NCI-H748 treated with DMSO at 0.1 percent for 48 hours (cell line): Measurements from ENCODE around the gene TINAGL1.
"Not testable (repeated sequence)": the region's sequence is repeated elsewhere in the genome, so short reads cannot be mapped to it uniquely, and the experiment has no call there.

ENCODE experiments used
- DNase-seq: peaks from one replicate; lab custom pipeline; 2025; lab: John Stamatoyannopoulos, UW

TINAGL1 gene

DNA sequence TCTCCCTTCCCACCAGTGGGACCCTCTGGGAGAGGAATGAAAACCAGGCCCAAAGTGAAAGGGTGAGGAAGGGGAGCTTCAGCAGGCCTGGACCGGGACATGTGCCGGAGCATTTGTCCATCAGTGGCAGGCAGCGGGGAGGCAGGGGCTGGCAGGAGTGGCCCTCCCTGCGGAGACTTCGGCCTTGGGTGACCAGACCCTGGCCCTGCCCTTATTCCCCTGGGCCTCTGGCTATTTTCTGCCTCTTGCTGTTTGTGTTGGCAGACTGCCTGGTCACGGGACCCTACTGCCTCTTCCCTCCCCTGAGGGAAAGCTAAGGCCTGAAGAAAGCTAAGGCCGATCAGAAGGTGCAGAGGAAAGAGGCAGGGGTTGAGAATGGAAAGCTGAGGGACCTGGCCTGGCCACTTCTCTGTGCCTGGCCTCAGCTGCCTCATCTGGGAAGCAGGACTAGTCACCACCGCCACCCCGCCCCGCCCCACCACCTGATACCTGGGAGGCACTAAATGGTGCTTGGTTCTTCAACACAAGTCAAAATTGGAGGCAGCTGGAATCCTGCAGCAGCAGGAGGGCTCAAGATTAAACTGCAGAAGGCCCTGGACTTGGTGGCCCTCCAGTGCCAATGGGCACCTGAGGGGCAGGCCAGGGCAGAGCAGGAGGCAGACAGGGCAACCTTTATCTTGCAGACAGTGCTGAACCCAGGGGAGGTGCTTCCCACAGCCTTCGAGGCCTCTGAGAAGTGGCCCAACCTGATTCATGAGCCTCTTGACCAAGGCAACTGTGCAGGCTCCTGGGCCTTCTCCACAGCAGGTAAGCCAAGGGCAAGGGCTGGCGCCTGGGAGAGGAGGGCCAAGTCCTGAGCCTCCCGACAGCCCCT is 7.9 kb downstream of the TINAGL1 start:
- DNase-seq = no peak

DNA sequence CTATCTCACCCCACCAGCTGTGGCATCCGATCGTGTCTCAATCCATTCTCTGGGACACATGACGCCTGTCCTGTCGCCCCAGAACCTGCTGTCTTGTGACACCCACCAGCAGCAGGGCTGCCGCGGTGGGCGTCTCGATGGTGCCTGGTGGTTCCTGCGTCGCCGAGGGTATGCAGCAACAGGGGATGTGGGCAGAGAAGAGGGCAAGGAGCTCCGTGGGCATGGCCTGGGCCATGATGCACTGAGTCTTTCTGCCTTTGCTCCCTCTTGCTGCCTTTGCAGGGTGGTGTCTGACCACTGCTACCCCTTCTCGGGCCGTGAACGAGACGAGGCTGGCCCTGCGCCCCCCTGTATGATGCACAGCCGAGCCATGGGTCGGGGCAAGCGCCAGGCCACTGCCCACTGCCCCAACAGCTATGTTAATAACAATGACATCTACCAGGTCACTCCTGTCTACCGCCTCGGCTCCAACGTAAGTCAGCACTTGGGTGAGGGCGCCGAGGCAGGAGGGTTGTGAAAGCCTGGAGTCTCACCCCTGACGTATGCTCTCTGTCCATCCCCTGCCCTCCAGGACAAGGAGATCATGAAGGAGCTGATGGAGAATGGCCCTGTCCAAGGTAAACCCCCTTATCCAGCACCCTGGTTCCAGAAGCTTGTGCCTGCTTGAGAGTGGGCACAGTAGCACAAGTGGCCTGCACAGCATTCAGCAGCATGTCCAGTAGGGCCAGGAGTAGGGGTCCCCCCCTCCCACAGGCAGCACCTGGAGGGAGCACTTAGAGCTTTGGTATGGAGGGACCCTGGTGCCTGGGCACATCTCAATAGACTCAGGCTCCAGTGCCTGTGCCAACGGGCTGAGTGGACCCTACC is 8.8 kb downstream of the TINAGL1 start:
- DNase-seq = no peak

DNA sequence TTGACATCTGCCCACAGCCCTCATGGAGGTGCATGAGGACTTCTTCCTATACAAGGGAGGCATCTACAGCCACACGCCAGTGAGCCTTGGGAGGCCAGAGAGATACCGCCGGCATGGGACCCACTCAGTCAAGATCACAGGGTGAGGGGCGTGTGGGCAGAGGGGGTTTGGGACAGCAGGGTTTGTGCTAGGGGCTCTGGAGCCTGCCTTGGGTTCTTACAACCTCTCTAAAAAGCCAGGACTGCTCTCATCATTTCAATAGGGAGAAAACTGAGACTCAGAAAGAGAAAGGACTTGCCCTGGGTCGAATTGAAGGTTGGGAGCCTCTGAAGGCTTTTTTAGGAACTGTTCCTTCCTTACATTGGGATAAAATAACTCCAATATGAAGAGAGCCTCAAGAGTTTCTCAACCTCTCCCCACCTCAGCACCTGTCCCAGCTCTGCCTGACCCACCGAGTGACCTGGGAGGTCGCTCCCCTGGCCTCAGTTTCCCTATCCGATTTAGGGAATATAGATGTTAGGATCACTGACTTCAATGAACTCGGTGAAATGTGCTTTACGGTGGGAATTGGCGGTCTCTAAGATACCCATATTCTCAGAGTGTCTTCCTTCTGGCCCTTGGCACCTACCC is 9.5 kb downstream of the TINAGL1 start:
- no peak for DNase-seq

DNA sequence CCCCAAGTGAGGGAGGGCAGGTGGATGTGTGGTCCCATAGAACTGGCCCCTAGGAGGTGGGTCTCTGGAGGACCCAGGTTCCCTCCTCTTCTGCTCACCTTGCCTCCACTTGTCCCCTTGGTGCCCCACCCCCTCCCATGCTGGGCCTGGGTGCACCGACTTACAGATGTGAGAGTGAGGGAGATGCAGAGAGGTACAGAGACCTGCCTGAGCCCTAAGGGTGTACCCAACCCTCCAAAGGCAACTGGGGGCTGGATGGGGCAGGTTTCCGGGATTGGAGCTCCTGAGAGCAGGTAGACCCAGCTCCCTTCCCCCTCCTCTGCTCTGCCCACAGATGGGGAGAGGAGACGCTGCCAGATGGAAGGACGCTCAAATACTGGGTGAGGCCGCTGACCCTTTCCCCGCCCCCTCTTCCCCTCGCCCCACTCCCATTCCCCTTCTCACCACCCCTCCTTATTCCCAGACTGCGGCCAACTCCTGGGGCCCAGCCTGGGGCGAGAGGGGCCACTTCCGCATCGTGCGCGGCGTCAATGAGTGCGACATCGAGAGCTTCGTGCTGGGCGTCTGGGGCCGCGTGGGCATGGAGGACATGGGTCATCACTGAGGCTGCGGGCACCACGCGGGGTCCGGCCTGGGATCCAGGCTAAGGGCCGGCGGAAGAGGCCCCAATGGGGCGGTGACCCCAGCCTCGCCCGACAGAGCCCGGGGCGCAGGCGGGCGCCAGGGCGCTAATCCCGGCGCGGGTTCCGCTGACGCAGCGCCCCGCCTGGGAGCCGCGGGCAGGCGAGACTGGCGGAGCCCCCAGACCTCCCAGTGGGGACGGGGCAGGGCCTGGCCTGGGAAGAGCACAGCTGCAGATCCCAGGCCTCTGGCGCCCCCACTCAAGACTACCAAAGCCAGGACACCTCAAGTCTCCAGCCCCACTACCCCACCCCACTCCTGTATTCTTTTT is 10.3 kb downstream of the TINAGL1 start:
- no peak for DNase-seq

DNA sequence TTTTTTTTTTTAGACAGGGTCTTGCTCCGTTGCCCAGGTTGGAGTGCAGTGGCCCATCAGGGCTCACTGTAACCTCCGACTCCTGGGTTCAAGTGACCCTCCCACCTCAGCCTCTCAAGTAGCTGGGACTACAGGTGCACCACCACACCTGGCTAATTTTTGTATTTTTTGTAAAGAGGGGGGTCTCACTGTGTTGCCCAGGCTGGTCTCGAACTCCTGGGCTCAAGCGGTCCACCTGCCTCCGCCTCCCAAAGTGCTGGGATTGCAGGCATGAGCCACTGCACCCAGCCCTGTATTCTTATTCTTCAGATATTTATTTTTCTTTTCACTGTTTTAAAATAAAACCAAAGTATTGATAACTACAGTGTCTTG is 11.0 kb downstream of the TINAGL1 start:
- DNase-seq = not testable (repeated sequence)

DNA sequence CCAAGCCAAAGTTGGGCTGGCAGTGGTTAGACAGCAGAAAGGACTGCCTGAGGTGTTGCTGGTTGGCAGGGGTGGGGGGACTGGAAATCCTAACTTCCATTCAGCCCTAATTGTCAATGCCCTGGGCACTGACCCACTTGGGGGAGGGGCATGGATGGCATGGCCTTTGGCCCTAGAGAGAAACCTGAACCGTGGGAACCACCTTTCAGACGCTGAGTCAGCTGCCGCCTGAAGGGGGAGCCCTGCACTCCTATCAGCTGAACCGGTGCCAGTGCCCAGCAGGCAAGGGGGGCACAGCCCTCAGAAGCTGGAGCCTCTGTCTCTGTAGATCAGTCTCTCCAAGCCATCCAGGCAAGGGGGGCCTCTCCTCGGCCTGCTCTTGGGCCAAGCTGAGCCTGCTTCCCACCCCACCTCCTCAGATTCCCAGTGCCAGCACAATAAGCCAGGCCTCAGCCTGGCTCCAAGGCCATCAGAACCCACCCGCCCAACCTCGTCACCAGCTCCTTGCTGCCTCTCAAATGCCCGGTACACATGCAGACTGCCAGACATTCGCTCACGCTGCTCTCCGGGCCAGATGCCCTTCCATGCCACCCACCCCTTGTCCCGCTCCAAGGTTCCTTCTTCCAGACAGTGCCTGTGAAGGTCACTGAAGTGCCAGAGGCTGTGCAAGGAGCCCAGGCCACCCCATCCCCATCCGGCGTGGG is 11.6 kb downstream of the TINAGL1 start:
- DNase-seq = no peak

DNA sequence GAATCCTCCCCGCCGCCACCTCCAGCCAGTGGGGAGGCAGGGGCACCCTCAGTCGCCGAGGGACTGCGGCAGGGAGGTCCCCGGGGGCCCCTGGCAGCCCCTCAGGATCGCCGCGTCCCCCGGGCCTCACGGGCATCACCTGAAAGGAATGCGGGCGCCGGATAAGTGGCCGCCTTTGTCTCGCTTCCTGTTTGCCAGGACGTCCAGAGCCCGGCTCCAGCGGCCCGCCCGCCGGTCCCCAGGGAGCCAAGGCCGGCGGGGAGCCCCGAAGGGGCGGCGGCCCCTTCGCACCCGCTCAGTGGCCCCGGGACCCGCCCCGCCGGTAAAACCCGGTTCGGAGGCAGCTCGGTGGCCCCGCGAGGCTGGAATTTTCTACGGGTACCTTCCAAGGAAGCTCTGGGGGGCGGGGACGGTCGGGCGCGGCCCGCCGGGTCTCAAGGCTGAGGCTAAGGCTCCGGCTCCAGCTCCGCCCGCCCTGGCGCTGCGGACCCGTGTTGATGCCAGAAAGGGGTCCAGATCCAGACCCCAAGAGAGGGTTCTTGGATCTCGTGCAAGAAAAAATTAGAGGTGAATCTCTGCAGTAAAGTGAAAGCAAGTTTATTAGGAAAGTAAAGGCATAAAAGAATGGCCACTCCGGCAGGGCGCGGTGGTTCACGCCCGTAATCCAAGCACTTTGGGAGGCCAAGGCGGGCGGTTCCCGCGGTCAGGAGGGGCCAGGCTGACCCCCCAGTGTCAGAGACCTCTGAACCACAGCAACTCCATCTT is 12.6 kb downstream of the TINAGL1 start:
- no peak for DNase-seq

DNA sequence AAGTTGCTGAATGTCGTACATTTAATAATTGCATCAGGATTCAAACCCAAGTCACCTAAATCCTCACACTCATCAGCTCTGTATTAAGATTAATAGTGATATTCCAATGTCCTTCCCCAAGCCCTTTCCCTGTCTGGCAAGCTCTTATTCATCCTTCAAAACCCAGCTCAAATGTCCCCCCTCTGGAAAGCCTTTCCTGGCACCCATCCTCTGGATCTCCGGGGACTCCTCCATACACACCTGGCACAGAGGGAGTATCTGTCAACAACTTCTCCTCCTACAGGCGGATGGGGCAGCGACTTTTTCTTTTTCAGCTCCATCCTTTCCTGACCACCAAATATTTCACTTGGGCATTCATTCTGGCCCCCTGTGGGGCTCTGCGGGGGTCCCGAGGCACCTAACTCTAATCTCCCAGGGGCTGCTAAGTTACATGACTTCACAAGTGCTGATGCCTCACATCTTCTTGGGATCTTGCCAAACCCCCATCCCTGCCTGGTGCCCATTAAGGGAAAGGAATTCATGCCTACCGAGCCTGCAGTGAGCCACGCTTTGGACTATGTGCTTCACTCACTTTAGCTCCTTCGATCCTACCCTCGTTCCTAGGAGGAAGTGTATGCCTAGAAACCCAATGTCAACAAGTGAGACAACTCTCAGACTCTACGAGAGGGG is 15.2 kb downstream of the TINAGL1 start:
- DNase-seq = no peak

DNA sequence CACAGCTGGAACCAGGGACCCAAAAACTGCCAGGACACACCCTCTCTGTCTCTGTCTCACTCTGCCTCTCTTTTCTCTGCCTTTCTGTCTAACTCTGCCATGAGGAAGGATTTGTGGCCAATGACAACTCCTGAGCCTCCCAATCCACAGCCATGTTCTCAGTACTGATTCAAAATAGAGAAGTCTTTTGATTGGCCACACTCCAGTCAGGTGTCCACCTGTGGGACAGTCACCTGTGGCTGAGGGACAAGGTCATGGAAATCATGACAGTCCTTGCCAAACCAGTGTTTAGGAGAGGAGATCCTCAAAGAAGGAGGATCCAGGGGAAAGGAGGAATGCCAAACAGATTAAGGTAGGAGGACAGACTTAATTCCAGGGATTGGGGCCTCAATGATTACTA is 15.8 kb downstream of the TINAGL1 start:
- DNase-seq = no peak

DNA sequence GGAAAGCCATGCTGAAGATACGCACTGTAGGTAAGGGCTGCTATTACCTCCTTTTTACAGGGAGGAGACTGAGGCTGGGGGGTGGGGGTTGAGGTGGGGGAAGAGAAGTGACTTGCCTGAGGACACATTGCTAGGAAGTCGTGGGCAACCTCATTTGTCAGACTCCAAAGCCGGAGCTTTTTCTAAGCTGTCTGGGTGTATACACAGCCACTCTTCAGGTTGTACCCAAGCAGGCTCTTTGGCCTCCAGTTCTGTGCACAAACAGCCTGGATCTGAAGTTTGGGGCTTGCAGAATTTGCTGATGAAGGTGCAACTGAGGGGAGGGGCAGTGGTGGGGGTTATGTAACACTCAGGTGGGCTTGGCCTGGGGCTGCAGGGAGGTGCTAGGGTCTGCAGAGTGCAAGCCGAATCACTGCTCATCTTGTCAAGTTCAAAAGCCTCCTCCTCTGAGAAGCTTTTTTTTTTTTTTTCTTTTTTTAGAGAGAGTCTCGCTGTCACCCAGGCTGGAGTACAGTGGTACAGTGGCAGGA is 16.9 kb downstream of the TINAGL1 start:
- no peak for DNase-seq

DNA sequence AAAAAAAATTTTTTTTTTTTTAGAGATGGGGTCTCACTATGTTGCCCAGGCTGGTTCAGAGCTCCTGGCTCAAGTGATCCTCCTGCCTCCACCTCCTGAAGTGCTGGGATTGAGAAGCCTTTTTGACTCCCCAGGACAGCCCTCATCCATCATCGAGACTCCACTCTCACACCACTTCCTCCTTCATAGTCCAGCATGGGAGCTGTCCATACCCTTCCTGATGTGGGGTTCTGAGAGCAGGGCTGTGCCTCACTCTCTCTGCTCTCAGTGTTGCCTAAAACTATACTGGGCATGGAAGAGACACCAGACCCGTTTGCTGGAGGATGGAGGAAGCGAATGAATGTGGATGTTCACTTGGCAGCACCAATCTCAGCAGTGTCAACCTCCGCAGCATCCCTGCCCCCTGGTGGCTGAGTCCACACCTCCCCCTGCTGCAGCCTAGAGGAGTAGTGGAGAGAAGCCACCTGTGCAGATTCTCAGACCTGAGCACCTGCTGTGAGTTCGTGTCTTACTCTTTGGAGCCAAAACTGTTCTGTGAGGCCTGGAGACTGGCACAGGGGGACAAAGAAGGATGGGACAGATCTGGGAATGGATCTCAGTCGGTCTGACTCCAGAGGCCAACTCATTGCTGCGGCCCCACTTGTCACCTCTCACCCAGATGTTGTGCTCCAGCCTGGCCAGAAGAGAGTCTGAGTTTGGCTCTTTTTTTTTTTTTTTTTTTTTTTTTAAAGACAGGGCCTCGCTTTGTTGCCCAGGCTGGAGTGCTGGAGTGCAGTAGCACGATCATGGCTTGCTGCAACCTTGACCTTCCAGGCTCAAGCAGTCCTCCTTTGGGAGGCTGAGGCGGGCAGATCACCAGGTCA is 17.7 kb downstream of the TINAGL1 start:
- peak; percentile 24 for DNase-seq

DNA sequence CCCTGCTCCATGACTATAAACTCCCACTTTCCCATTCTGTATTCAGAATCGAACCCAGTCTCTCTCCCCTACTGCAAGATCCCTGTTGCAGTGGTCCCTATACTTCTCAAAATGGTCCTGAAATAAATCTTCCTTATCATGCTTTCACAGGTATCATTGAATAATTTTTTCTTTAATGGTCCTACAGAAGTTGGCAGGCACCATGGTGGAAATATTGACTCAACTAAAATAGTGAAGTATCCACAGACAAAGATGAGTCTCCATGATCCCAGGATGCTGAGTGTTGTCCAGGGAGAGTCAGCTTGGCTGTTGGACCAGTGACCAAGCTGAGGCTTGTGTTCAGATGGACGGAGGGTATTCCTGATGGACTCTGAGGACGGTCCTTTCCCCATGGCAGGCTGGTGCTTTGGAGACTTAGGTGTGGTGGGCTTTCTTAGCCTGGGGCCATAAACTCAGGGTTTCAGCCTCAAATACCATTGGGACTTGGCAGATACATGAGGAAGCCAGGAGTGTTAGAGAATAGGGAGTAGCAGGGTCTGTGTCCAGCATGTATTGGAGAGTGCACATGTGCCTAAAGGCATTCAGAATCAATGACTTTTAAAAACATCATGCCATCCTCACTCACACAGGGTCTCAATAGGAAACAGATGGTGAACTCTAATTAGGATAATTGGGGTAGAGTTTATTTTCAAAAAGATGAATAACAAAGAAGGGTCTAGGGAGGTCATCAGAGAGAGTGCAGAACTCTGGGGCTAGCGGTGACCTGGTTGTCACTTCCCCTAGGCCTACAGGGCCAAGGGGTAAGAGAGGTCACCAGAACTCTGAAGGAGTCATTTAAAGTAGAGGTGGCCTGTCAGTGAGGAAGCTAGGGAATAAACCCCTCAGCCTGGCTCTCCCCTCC is 19.8 kb downstream of the TINAGL1 start:
- no peak for DNase-seq

DNA sequence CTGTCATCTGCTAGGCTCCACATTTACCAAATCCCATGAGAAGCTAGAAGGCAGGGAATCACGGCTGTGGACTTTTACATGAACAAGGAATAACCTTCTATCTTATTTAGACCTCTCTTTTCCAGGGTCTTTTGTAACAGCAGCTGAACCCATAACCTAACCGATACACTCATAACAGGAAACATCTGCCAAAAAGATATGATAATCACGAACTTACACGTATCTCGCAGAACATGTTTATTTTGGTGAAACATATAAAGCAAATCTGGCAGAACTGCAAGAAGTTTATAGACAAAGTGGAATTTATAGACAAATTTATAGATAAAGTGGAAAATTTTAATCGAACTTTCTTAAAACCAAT is 20.4 kb downstream of the TINAGL1 start:
- DNase-seq = no peak

DNA sequence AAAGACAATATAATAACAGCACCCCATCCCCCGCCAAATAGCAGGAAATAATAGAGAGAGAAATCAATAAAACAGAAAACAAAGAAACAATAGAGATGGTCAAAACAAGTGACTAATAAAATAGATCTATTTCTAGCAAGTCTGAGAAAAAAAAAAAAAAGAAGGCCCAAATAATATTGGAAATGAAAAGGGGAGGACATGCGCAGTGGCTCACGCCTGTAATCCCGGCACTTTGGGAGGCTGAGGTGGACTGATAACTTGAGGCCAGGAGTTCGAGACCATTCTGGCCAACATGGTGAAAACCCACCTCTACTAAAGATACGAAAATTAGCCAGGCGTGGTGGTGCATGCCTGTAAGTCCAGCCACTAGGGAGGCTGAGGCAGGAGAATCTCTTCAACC is 22.7 kb downstream of the TINAGL1 start:
- DNase-seq = no peak

DNA sequence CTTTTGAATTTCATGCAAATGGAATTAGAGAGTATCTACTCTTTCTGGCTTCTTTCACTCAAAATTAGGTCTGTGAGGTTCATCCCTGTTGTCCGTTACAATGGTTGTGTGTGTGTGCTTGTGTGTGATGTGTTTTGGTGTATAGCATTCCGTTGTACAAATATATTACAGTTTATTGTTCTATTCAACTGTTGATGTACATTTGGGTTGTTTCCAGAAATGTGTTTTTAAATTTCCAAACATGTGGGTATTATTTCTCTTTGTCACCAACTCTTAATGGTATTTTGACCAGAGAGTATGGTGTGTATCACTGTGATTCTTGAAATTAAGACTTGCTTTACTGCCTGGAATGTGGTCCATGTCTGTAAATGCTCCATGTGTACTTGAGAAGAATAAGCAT is 24.3 kb downstream of the TINAGL1 start:
- DNase-seq = no peak

DNA sequence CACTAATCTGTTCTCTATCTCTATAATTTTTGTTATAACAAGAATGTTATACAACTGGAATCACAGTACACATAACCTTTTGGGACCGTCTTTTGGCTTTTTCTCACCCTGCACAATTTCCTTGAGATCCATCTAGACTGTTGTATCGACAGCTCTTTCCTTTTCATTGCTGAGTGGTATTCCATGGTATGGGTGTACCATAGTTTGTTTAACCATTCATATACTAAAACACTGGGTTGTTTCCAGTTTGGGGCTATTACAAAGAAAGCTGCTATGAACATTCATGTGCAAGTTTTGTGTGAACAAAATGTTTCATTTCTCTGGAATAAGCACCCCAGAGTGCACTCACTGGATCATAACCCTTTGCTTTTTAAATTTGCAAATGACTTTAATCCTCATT is 25.8 kb downstream of the TINAGL1 start:
- no peak for DNase-seq

DNA sequence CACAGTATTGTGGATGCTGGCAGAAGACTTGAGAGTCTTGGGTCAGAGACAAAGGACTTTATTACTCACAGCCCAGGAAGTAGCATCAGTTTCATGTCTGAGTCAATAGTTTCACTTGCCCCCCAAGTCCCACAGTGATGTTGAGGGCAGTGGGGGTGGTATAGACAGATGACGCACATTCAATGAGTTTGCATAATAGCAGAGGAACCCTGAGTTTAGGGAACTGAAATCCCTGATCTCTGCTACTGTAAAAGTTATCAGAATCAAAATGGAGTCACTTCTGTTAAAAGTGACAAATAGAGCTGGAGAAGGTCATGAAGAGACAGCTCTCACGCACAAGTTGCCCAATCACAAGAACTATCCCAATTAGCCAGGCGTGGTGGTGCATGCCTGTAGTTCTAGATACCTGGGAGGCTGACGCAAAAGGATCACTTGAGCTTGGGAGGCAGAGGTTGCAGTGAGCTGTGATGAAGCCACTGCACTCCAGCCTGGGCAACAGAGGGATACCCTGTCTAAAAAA is 29.7 kb downstream of the TINAGL1 start:
- no peak for DNase-seq
